Measurements from ENCODE around the gene GIMAP1.

Gene GIMAP1

GRCh38 chr7:150715293-150715692 lies 1.1 kb upstream of the GIMAP1 start:
- DNase-seq (ENCODE audit: low spot score in 2 of 2) = no peak
- no peak for ATAC-seq (ENCODE audit: low read depth)
- Mint-ChIP-seq H3K9me3 (peaks cover 6% of the 10 kb centered on the region), H3K27ac (no peak overlapping the region), H3K27me3 (no peaks in the 10 kb centered on the region), H3K4me3 (no peak overlapping the region), H3K36me3 (peaks cover 8% of the 10 kb centered on the region), H3K4me1 (peaks cover 14% of the 10 kb centered on the region)

DNA sequence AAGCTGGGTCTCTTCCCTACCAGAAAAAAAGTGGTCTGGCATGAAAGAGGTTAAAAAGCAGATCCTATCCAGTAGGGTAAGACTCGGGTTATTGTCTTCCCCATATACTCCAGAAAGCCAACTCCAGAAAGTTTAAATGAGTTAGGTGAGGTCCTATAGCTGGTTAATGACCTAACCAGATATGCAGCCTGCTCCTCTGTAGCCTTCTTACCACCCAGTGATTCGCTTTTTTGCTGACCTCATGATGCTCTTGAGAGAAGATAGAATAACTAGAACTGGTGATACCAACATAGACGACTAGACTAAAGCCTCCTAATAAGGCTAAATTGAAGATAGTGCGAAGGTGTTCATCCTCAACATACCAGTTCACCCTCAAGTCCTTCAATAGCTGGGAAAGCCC lies 675 bp upstream of the GIMAP1 start:
- no peak for DNase-seq (ENCODE audit: low spot score in 2 of 2)
- peak overlapping the region; percentile 50 for H3K27ac Mint-ChIP-seq
- H3K9me3 Mint-ChIP-seq = peaks cover 6% of the 10 kb centered on the region
- peaks cover 8% of the 10 kb centered on the region for H3K36me3 Mint-ChIP-seq
- peaks cover 14% of the 10 kb centered on the region for H3K4me1 Mint-ChIP-seq
- no peak overlapping the region for H3K4me3 Mint-ChIP-seq
- no peaks in the 10 kb centered on the region for H3K27me3 Mint-ChIP-seq
- ATAC-seq (ENCODE audit: low read depth) = no peak

DNA sequence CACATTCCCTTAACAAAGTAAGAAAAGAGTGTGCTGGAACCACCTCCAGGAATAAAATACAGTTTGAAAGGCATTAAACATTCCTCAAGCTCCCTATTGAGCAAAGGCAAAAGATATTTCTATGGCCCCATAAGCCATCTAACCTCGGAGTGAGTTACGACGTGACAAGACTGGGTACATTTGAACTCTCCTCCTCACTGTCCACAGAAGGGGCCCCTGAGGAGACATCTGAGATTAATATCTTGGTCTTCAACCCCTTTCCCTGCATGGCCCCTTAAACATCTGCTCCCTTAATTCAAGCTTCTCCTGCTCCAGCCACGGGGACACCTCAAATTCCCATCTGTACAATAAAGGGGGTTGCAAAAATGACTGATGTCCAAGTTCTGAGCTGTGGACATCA lies 526 bp downstream of the GIMAP1 start:
- Mint-ChIP-seq H3K4me1 (peaks cover 14% of the 10 kb centered on the region), H3K9me3 (peaks cover 6% of the 10 kb centered on the region), H3K36me3 (peaks cover 9% of the 10 kb centered on the region), H3K27me3 (no peaks in the 10 kb centered on the region), H3K27ac (no peak overlapping the region), H3K4me3 (peak overlapping the region; percentile 83)
- DNase-seq (ENCODE audit: low spot score in 2 of 2) = no peak
- ATAC-seq (ENCODE audit: low read depth) = no peak

DNA sequence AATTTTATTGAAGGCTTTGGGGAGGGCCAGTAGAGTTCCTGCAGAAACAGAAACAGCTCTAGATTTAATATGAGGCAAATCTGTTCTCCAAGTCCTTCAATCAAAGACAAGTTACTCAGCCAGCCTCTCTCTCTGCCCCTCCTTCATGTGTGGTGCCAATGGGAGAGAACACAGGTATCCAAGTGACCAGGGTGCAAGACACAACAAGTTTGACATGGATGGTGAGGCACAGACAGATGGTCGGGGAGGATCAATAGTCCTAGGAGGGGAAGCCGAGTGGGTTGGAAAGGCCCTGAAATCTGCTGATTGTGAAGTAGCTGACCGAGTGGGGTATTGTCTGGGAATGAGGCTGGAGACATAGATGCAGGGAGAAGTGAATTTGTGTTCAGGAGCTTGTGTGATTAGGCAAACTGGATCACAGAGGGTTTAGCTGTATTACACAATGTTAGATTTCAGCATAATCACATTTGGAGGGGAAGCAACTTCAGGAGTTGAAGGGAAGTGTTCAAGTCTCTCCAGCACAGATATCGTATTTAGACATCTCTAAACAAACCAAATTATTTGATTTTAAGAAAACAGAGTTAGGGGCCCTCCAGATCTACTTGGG lies 1.5 kb downstream of the GIMAP1 start:
- DNase-seq (ENCODE audit: low spot score in 2 of 2) = no peak
- no peak overlapping the region for H3K27ac Mint-ChIP-seq
- H3K27me3 Mint-ChIP-seq = no peaks in the 10 kb centered on the region

GRCh38 chr7:150719436-150719835 lies 3.0 kb downstream of the GIMAP1 start:
- H3K9me3 Mint-ChIP-seq = no peaks in the 10 kb centered on the region
- peaks cover 12% of the 10 kb centered on the region for H3K36me3 Mint-ChIP-seq
- H3K27ac Mint-ChIP-seq = no peak overlapping the region
- H3K4me3 Mint-ChIP-seq = no peak overlapping the region
- no peak for ATAC-seq (ENCODE audit: low read depth)
- DNase-seq (ENCODE audit: low spot score in 2 of 2) = no peak
- H3K27me3 Mint-ChIP-seq = peaks cover 2% of the 10 kb centered on the region
- peaks cover 14% of the 10 kb centered on the region for H3K4me1 Mint-ChIP-seq

More for the DNA sequence above, 1.5 kb downstream of the GIMAP1 start:
- H3K36me3 Mint-ChIP-seq = peaks cover 9% of the 10 kb centered on the region
- H3K9me3 Mint-ChIP-seq = peaks cover 3% of the 10 kb centered on the region
- H3K4me1 Mint-ChIP-seq = peaks cover 14% of the 10 kb centered on the region
- no peak overlapping the region for H3K4me3 Mint-ChIP-seq
- ATAC-seq (ENCODE audit: low read depth) = no peak

DNA sequence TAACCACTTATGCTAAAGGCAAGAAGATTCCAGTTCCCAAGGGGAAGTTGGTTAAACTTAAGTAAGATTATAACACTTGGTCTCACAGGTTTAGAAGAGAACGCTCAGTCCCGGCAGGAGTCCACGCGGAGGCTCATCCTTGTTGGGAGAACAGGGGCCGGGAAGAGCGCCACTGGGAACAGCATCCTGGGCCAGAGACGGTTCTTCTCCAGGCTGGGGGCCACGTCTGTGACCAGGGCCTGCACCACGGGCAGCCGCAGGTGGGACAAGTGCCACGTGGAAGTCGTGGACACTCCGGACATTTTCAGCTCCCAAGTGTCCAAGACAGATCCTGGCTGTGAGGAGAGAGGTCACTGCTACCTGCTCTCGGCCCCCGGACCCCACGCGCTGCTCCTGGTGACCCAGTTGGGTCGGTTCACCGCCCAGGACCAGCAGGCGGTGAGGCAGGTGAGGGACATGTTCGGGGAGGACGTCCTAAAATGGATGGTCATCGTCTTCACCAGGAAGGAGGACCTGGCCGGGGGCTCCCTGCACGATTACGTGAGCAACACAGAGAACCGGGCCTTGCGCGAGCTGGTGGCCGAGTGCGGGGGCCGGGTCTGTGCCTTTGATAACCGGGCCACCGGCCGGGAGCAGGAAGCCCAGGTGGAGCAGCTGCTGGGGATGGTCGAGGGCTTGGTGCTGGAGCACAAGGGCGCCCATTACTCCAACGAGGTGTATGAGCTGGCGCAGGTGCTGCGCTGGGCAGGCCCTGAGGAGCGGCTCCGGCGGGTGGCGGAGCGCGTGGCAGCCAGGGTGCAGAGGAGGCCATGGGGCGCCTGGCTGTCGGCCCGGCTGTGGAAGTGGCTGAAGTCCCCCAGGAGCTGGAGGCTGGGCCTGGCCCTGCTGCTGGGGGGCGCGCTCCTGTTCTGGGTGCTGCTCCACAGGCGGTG lies 3.8 kb downstream of the GIMAP1 start:
- Mint-ChIP-seq H3K27ac (no peak overlapping the region), H3K36me3 (peaks cover 12% of the 10 kb centered on the region), H3K27me3 (peaks cover 3% of the 10 kb centered on the region), H3K9me3 (no peaks in the 10 kb centered on the region), H3K4me1 (peaks cover 14% of the 10 kb centered on the region), H3K4me3 (no peak overlapping the region)
- DNase-seq (ENCODE audit: low spot score in 2 of 2) (no peak), ATAC-seq (ENCODE audit: low read depth) (no peak)

- Mint-ChIP-seq H3K27me3 (peaks cover 6% of the 10 kb centered on the region), H3K9me3 (peaks cover 6% of the 10 kb centered on the region), H3K36me3 (peaks cover 16% of the 10 kb centered on the region), H3K27ac (no peak overlapping the region), H3K4me1 (peaks cover 4% of the 10 kb centered on the region), H3K4me3 (no peak overlapping the region)
- ATAC-seq (ENCODE audit: low read depth) = no peak
- DNase-seq (ENCODE audit: low spot score in 2 of 2) = no peak
Measured at GRCh38 chr7:150721970-150722373, 5.6 kb downstream of the GIMAP1 start.

- Mint-ChIP-seq H3K9me3 (peaks cover 6% of the 10 kb centered on the region), H3K27me3 (peaks cover 6% of the 10 kb centered on the region), H3K36me3 (peaks cover 16% of the 10 kb centered on the region), H3K4me3 (no peak overlapping the region), H3K27ac (no peak overlapping the region), H3K4me1 (peaks cover 4% of the 10 kb centered on the region)
- ATAC-seq (ENCODE audit: low read depth) (no peak), DNase-seq (ENCODE audit: low spot score in 2 of 2) (no peak)
Measured at GRCh38 chr7:150722431-150722931, 6.1 kb downstream of the GIMAP1 start.

- Mint-ChIP-seq H3K27ac (no peak overlapping the region), H3K9me3 (peaks cover 11% of the 10 kb centered on the region), H3K4me1 (no peaks in the 10 kb centered on the region), H3K4me3 (no peak overlapping the region), H3K36me3 (peaks cover 19% of the 10 kb centered on the region), H3K27me3 (peaks cover 8% of the 10 kb centered on the region)
- ATAC-seq (ENCODE audit: low read depth) (no peak), DNase-seq (ENCODE audit: low spot score in 2 of 2) (no peak)
Measured at GRCh38 chr7:150723467-150723866, 7.1 kb downstream of the GIMAP1 start.

DNA sequence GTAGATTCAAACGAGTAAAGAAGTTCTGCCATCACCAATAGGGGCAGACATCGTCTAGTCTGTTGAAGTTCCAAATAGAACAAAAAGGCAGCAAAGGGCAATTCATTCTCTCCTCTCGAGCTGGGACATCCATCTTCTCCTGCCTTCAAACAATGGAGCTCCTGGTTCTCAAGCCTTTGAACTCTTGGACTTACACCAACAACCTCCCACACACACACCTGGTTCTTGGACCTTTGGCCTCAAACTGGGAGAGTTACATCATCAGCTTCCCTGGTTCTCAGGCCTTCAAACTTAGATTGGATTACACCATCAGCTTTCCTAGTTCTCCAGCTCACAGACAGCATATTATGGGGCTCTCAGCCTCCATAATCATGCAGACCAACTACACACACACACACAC lies 11.0 kb downstream of the GIMAP1 start:
- H3K36me3 Mint-ChIP-seq = peaks cover 12% of the 10 kb centered on the region
- peaks cover 8% of the 10 kb centered on the region for H3K27me3 Mint-ChIP-seq
- no peak overlapping the region for H3K4me3 Mint-ChIP-seq
- H3K4me1 Mint-ChIP-seq = no peaks in the 10 kb centered on the region
- DNase-seq (ENCODE audit: low spot score in 2 of 2) (no peak), ATAC-seq (ENCODE audit: low read depth) (no peak)
- peaks cover 14% of the 10 kb centered on the region for H3K9me3 Mint-ChIP-seq
- no peak overlapping the region for H3K27ac Mint-ChIP-seq

DNA sequence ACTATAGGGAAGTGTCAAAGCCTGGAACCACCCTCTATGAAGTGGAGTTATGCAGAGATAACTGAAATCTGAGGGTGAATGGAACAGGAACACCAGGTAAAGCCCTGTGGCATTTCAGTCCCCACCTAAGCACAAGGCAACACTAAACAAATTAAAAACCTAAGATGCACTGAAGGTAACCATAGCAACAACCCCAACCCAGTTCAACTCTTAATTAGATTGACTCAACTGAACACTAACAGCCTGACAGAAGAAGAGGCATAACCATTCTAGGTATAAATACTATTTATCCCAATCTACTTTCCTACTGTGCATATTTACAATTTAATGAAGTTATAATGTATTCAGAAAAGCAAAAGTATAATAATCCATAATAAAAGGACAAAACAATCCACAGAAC lies 11.6 kb downstream of the GIMAP1 start:
- DNase-seq (ENCODE audit: low spot score in 2 of 2) (no peak), ATAC-seq (ENCODE audit: low read depth) (no peak)
- no peak overlapping the region for H3K27ac Mint-ChIP-seq
- H3K36me3 Mint-ChIP-seq = peaks cover 12% of the 10 kb centered on the region
- H3K9me3 Mint-ChIP-seq = peaks cover 14% of the 10 kb centered on the region
- peaks cover 8% of the 10 kb centered on the region for H3K27me3 Mint-ChIP-seq
- no peaks in the 10 kb centered on the region for H3K4me1 Mint-ChIP-seq
- no peak overlapping the region for H3K4me3 Mint-ChIP-seq

- Mint-ChIP-seq H3K9me3 (peaks cover 14% of the 10 kb centered on the region), H3K4me3 (no peak overlapping the region), H3K4me1 (no peaks in the 10 kb centered on the region), H3K27me3 (peaks cover 8% of the 10 kb centered on the region), H3K27ac (no peak overlapping the region), H3K36me3 (peaks cover 12% of the 10 kb centered on the region)
- no peak for ATAC-seq (ENCODE audit: low read depth)
- no peak for DNase-seq (ENCODE audit: low spot score in 2 of 2)
Measured at GRCh38 chr7:150728609-150729008, 12.2 kb downstream of the GIMAP1 start.

- Mint-ChIP-seq H3K27me3 (peaks cover 4% of the 10 kb centered on the region), H3K36me3 (peaks cover 5% of the 10 kb centered on the region), H3K4me1 (no peaks in the 10 kb centered on the region), H3K27ac (no peak overlapping the region), H3K9me3 (peaks cover 8% of the 10 kb centered on the region), H3K4me3 (no peak overlapping the region)
- DNase-seq (ENCODE audit: low spot score in 2 of 2) (no peak), ATAC-seq (ENCODE audit: low read depth) (no peak)
Measured at GRCh38 chr7:150731916-150732315, 15.5 kb downstream of the GIMAP1 start.

GRCh38 chr7:150732786-150733481 lies 16.5 kb downstream of the GIMAP1 start:
- no peak for DNase-seq (ENCODE audit: low spot score in 2 of 2)
- peaks cover 4% of the 10 kb centered on the region for H3K36me3 Mint-ChIP-seq
- peaks cover 5% of the 10 kb centered on the region for H3K9me3 Mint-ChIP-seq
- H3K27ac Mint-ChIP-seq = no peak overlapping the region
- peaks cover 2% of the 10 kb centered on the region for H3K27me3 Mint-ChIP-seq
- no peak for ATAC-seq (ENCODE audit: low read depth)
- H3K4me1 Mint-ChIP-seq = peaks cover 4% of the 10 kb centered on the region
- H3K4me3 Mint-ChIP-seq = no peak overlapping the region
